Activated naive CD4-positive, alpha-beta T cell treated with anti-CD3 and anti-CD28 coated beads for 36 hours (primary cell): Measurements from ENCODE around the gene UQCRC2. TPM values are rescaled to one million over a fixed set of nuclear protein-coding genes. Genes with fewer than 3 reads are reported as not detected.

ENCODE experiments used
- CTCF ChIA-PET: fragments of 350-600 bp; sonication (Branson Sonifier 250); formaldehyde crosslinking; loops from one replicate; lab custom pipeline; 2021; ENCODE audit warnings: antibody characterized with exemption; lab: Charles Lee
- DNase-seq: peaks from one replicate; pipeline ENCODE4 v3.0.0-alpha.2; 2020
- H3K27ac Mint-ChIP-seq: one replicate; pipeline ENCODE4 v1.8.0; 2021; ENCODE audit warnings: mild to moderate bottlenecking, mixed read lengths
- H3K27me3 Mint-ChIP-seq: one replicate; pipeline ENCODE4 v1.8.0; 2021; ENCODE audit warnings: low read depth, mixed read lengths
- H3K36me3 Mint-ChIP-seq: one replicate; pipeline ENCODE4 v1.8.0; 2021; ENCODE audit warnings: low read depth, mixed read lengths
- H3K4me1 Mint-ChIP-seq: one replicate; pipeline ENCODE4 v1.8.0; 2021; ENCODE audit warnings: low read depth, mixed read lengths
- H3K4me3 Mint-ChIP-seq: one replicate; pipeline ENCODE4 v1.8.0; 2021; ENCODE audit warnings: mild to moderate bottlenecking, moderate library complexity, mixed read lengths
- H3K9me3 Mint-ChIP-seq: one replicate; pipeline ENCODE4 v1.8.0; 2021; ENCODE audit warnings: mixed read lengths
- intact Hi-C: fragments of 100-400 bp; cut with micrococcal nuclease; formaldehyde crosslinking; loops from one replicate; pipeline ENCODE4 v1.15.1; 2023
- total RNA-seq, 2 experiments: library from RNA; stranded (reverse); gene quantifications; one replicate each; pipeline ENCODE4 v1.2.3, GENCODE V29; 2021

The UQCRC2 gene
- total RNA-seq, 2 experiments from 2014 or later = 356 to 378 TPM

DNA sequence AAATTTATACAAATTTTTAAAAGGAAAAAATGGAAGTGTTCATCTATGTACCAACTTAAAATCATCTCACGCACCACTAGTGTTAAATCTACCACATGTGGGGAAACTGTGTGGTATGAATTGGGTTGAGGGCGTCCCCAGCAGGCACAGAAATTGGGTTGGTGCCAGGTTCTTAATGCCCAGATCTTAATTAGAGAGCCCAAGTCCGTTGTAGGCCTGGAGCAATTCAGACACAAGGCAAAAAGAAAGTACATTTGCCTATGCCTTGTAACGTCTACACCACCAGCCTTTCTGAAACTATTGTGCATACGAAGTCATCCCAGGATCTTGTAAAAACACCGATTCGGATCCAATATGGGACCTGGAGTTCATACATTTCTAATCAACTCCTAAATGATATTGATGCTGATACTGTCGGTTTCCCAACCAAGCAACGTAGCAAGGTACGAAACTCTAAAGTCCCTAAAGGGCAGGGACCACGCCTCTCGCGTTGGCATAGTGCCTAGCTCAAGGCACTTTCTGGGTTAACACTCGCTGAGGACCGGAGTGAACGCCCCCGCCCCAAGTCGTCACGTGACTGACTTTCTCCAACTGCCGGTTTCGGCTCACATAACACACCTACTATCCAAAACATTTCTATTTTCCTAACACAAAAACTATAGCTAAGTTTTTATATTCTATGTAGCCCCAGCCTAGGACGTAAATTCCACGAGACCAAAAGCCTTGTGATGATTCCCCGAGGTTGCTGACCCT lies 945 bp upstream of the UQCRC2 start:
- H3K36me3 Mint-ChIP-seq = peaks cover 8% of the 10 kb centered on the region
- H3K9me3 Mint-ChIP-seq = no peaks in the 10 kb centered on the region
- H3K4me3 Mint-ChIP-seq = peak overlapping the region; percentile 95
- no peaks in the 10 kb centered on the region for H3K27me3 Mint-ChIP-seq
- DNase-seq = peak; percentile 78
- H3K4me1 Mint-ChIP-seq = peaks cover 53% of the 10 kb centered on the region
- intact Hi-C loops = loop anchor here (1.0 to 5.0 kb wide), 5 partner anchors 55 to 420 kb away; partner anchors contain the start of gene CDR2
- peak overlapping the region; percentile 97 for H3K27ac Mint-ChIP-seq
- CTCF ChIA-PET = interaction anchor here (1.7 kb wide), 1 partner anchor 237 kb away, joined by 6 read pairs; no protein-coding TSS in a partner anchor

DNA sequence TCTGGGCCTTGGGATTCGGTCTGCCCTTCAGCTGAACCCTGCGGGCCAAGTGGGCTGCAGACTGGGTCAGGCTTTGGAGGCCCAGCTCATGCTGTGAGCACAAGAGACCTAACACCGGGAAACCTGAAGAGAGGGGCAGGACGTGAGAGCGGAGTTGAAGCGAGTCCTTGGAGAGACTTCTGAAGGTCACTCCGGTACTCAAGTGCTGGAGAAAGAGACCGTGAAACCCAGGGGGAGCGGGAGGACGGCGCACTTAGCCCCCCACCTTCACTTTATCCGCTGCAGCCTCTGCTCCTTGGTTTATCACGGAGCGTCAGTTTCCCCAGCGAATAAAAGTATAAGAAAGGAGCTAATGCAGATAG lies 361 bp downstream of the UQCRC2 start:
- DNase-seq = no peak
- Mint-ChIP-seq H3K9me3 (no peaks in the 10 kb centered on the region), H3K36me3 (peaks cover 14% of the 10 kb centered on the region), H3K4me3 (peak overlapping the region; percentile 95), H3K27ac (peak overlapping the region; percentile 97), H3K4me1 (peaks cover 57% of the 10 kb centered on the region), H3K27me3 (no peaks in the 10 kb centered on the region)
- CTCF ChIA-PET = interaction anchor here (0.6 to 1.7 kb wide), 2 partner anchors 235 to 391 kb away, joined by 3 to 6 read pairs; no protein-coding TSS in a partner anchor
- intact Hi-C loops = loop anchor here (1.0 to 5.0 kb wide), 5 partner anchors 53 to 419 kb away; partner anchors contain the start of gene CDR2

DNA sequence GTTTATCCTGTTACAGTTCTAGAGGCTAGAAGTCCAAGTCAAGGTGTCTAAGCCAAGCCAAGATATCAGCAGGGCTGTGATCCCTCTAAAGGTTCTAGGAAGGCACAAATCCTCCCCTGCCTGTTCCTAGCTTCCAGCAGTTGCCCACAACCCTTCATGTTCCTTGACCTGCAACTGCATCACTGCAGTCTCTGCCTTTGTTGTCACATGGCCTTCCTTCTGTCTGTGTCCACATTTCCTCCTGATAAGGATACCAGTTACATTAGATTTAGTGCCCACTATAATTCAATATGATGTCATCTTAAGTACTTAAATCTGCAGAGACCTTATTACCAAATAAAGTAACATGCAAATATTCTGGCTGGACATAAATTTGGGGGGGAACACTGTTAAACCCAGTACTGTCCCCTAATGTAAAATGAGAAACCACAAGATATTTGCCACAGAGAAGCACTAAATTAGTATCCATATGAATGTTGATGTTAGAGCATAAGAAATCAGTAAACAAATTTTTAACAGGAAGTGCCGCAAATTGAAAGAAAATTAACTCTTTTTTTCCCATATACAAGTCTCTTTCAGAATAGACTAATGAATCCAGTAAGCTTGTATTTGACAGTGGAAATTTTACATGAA lies 4.7 kb downstream of the UQCRC2 start:
- Mint-ChIP-seq H3K27ac (no peak overlapping the region), H3K4me3 (no peak overlapping the region), H3K36me3 (peaks cover 38% of the 10 kb centered on the region), H3K27me3 (no peaks in the 10 kb centered on the region), H3K9me3 (no peaks in the 10 kb centered on the region), H3K4me1 (peaks cover 34% of the 10 kb centered on the region)
- intact Hi-C loops = no loop called here
- CTCF ChIA-PET = interaction anchor here (1.6 kb wide), 1 partner anchor 231 kb away, joined by 4 read pairs; no protein-coding TSS in a partner anchor
- no peak for DNase-seq

DNA sequence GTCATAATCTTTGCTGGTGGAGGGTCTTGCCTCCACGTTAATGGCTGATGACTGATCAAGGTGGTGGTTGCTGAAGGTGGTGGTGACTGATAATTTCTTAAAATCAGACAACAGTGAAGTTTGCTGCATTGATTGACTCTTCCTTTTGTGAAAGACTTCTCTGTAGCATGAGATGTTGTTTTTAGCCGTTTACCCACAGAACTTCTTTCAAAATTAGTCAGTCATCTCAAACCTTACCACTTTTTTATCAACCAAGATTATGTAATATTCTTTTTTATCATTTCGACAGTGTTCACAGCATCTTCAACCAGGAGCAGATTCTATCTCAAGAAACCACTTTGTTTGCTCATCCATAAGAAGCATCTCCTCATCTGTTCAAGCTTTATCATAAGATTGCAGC lies 5.9 kb downstream of the UQCRC2 start:
- H3K36me3 Mint-ChIP-seq = peaks cover 38% of the 10 kb centered on the region
- CTCF ChIA-PET = interaction anchor here (1.9 kb wide), 1 partner anchor 119 kb away, joined by 4 read pairs; no protein-coding TSS in a partner anchor
- H3K4me3 Mint-ChIP-seq = no peak overlapping the region
- no peak for DNase-seq
- H3K27me3 Mint-ChIP-seq = no peaks in the 10 kb centered on the region
- H3K4me1 Mint-ChIP-seq = peaks cover 31% of the 10 kb centered on the region
- intact Hi-C loops = no loop called here
- H3K27ac Mint-ChIP-seq = no peak overlapping the region
- no peaks in the 10 kb centered on the region for H3K9me3 Mint-ChIP-seq

DNA sequence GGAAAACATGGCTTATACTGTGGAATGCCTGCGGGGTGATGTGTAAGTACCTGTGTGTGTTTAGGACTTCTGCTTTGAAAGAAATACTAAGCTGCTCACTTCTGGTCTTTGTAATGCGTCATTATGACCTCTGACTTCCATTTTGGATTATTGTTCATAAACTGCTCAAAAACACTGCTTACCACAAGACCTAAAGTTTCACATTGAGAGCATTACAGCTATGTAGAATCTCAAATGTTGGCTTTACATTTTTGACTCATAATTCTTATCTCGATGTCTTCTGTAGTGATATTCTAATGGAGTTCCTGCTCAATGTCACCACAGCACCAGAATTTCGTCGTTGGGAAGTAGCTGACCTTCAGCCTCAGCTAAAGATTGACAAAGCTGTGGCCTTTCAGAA lies 9.3 kb downstream of the UQCRC2 start:
- no peak overlapping the region for H3K27ac Mint-ChIP-seq
- no peak overlapping the region for H3K4me3 Mint-ChIP-seq
- peaks cover 46% of the 10 kb centered on the region for H3K36me3 Mint-ChIP-seq
- intact Hi-C loops = loop anchor here (5.0 kb wide), 1 partner anchor 1185 kb away; the partner anchor contains the start of gene USP31
- no peaks in the 10 kb centered on the region for H3K27me3 Mint-ChIP-seq
- H3K9me3 Mint-ChIP-seq = no peaks in the 10 kb centered on the region
- peaks cover 8% of the 10 kb centered on the region for H3K4me1 Mint-ChIP-seq
- no peak for DNase-seq
- CTCF ChIA-PET = interaction anchor here (0.7 to 1.3 kb wide), 2 partner anchors 16 to 115 kb away, joined by 3 to 4 read pairs; no protein-coding TSS in a partner anchor

DNA sequence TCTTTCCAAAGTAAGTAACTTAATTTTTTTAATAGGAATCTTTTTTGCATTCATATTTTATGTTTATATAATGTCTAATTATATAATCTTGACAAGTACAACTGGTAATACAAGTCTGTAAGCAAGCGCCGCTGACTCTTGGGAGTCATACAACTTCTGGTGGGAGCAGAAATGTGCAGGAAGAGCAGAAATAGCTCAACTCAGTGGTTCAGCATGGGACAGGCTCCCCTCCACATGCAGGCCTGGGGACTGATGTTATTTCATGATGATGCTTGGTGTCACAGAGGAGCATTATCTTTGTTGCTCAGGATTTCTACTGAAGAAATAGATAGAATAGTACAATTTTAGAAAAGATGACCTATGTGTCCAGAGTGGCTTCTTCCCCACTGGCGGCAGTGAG lies 10.7 kb downstream of the UQCRC2 start:
- Mint-ChIP-seq H3K27ac (no peak overlapping the region), H3K4me1 (peaks cover 2% of the 10 kb centered on the region), H3K36me3 (peaks cover 42% of the 10 kb centered on the region), H3K27me3 (no peaks in the 10 kb centered on the region), H3K4me3 (no peak overlapping the region), H3K9me3 (no peaks in the 10 kb centered on the region)
- intact Hi-C loops = loop anchor here (5.0 kb wide), 1 partner anchor 1183 kb away; the partner anchor contains the start of gene USP31
- DNase-seq = no peak
- CTCF ChIA-PET = no interaction called here

DNA sequence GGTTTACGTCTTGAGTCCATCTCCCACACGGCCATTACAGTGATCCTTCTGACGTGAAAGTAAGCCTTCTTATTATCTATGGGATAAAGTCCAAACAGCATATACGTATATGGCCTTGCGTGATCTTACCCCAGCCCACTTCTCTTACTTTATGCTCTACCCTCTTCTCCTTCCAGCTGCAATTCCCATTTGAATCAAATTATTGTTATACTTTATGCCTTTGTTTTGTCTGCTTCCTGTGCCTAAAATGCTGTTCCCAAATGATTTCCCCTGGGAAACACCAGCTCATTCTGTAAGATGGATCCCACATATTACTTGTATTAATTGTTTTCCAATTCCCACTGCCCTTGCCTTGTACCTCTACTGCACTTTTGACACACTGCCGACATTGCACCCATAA lies 11.2 kb downstream of the UQCRC2 start:
- Mint-ChIP-seq H3K36me3 (peaks cover 38% of the 10 kb centered on the region), H3K27ac (no peak overlapping the region), H3K9me3 (no peaks in the 10 kb centered on the region), H3K4me1 (peaks cover under 1% of the 10 kb centered on the region), H3K27me3 (no peaks in the 10 kb centered on the region), H3K4me3 (no peak overlapping the region)
- intact Hi-C loops = loop anchor here (5.0 kb wide), 1 partner anchor 1183 kb away; the partner anchor contains the start of gene USP31
- DNase-seq = no peak
- CTCF ChIA-PET = interaction anchor here (0.6 kb wide), 1 partner anchor 26 kb away, joined by 4 read pairs; no protein-coding TSS in a partner anchor

DNA sequence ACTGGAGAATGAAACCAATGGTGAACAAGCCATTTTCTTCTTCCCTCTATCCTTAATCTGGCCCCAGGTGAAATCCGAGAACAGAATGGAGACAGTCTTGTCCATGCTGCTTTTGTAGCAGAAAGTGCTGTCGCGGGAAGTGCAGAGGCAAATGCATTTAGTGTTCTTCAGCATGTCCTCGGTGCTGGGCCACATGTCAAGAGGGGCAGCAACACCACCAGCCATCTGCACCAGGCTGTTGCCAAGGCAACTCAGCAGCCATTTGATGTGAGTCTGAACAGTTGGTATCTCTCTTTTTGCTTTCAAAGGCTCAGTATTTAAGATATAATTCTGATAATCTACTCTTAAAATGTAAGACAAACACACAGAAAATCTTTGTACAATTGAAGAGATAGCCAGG lies 18.7 kb downstream of the UQCRC2 start:
- Mint-ChIP-seq H3K4me1 (no peaks in the 10 kb centered on the region), H3K36me3 (peaks cover 16% of the 10 kb centered on the region), H3K9me3 (no peaks in the 10 kb centered on the region), H3K27me3 (no peaks in the 10 kb centered on the region), H3K4me3 (no peak overlapping the region), H3K27ac (no peak overlapping the region)
- DNase-seq = no peak
- CTCF ChIA-PET = interaction anchor here (0.7 kb wide), 1 partner anchor 15 kb away, joined by 3 read pairs; no protein-coding TSS in a partner anchor
- intact Hi-C loops = no loop called here

DNA sequence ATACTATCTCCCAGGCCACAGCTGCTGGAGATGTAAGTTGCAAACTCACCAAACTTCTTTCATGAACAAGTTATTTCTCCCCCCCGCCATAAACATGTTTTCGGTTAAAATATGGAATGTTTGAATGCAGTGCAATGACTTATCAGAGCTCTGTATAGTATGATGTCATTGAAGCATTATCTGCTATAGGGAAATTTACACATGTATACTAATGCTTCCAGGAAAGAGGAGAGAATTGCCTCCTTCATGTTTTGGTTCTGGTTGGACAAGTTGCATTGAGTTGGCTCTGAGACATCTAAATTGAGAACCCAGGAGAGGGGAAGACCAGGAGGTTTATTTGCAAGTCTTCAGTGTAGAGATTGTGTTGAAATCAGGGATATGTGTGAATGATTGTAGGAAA lies 20.8 kb downstream of the UQCRC2 start:
- peaks cover 25% of the 10 kb centered on the region for H3K36me3 Mint-ChIP-seq
- DNase-seq = no peak
- H3K4me3 Mint-ChIP-seq = no peak overlapping the region
- CTCF ChIA-PET = no interaction called here
- intact Hi-C loops = no loop called here
- H3K4me1 Mint-ChIP-seq = no peaks in the 10 kb centered on the region
- no peaks in the 10 kb centered on the region for H3K9me3 Mint-ChIP-seq
- H3K27ac Mint-ChIP-seq = no peak overlapping the region
- no peaks in the 10 kb centered on the region for H3K27me3 Mint-ChIP-seq

DNA sequence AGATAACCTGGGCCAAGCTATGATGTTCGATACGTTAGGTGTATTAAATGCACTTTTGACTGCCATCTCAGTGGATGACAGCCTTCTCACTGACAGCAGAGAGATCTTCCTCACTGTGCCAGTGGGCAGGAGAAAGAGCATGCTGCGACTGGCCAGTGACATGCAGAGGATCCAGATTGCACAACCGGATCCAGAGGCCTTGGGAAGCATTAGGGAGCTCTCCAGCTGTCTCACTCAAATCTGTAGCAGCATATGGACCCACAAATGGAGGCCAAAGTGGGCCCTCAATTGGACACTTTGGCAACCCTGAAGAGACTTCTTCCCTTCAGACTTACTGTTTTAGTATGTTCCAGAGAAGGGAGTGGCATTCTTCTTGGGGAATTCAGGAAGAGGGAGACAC lies 26.9 kb downstream of the UQCRC2 start:
- peaks cover 30% of the 10 kb centered on the region for H3K36me3 Mint-ChIP-seq
- H3K27me3 Mint-ChIP-seq = no peaks in the 10 kb centered on the region
- intact Hi-C loops = no loop called here
- no peaks in the 10 kb centered on the region for H3K4me1 Mint-ChIP-seq
- no peak overlapping the region for H3K27ac Mint-ChIP-seq
- CTCF ChIA-PET = interaction anchor here (1.2 to 2.1 kb wide), 2 partner anchors 10 to 97 kb away, joined by 4 to 6 read pairs; no protein-coding TSS in a partner anchor
- DNase-seq = no peak
- no peaks in the 10 kb centered on the region for H3K9me3 Mint-ChIP-seq
- H3K4me3 Mint-ChIP-seq = no peak overlapping the region

DNA sequence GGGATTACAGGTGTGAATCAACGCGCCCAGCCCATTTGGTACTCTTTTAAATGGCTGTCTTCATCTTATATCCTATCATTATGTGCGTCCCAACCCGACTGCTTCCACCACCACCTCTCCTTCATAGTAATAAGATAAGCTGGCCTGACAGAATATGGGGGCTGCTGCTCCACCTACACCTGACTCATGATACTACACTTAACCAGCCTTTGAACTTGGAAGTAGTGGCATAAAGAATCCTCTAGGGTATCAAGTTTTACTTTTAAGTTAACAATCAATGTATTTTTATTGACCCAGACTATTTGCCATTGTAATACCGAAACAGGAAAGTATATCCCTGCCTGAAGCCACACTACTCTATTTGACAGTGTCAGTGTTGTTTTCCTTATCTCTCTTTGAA lies 28.9 kb downstream of the UQCRC2 start:
- intact Hi-C loops = no loop called here
- no peaks in the 10 kb centered on the region for H3K27me3 Mint-ChIP-seq
- CTCF ChIA-PET = interaction anchor here (1.0 kb wide), 1 partner anchor 22 kb away, joined by 3 read pairs; no protein-coding TSS in a partner anchor
- H3K4me3 Mint-ChIP-seq = no peak overlapping the region
- H3K36me3 Mint-ChIP-seq = peaks cover 25% of the 10 kb centered on the region
- no peaks in the 10 kb centered on the region for H3K9me3 Mint-ChIP-seq
- H3K4me1 Mint-ChIP-seq = no peaks in the 10 kb centered on the region
- DNase-seq = no peak
- no peak overlapping the region for H3K27ac Mint-ChIP-seq

DNA sequence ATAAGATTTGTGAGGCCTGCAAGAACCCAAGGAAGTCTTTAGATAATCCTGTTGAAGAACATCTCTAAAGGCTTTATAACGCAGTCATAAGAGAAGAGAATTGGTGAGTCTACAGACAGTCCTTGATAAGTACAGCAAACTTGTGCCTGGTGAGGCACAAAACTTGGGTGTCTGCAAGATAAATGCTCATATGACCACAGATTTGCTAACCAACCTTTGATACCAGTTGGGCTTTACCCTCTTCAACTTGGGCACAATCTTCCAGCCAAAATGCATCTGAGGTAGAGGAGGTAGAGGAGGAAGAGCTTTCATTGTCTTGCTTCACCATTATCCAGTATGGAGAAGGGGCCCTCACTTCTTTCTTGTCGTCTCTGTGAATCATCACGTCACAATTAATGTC lies 30.9 kb downstream of the UQCRC2 start:
- peaks cover 19% of the 10 kb centered on the region for H3K36me3 Mint-ChIP-seq

More for the DNA sequence above, 30.9 kb downstream of the UQCRC2 start:
- intact Hi-C loops = no loop called here
- no peak for DNase-seq
- Mint-ChIP-seq H3K4me3 (no peak overlapping the region), H3K27me3 (no peaks in the 10 kb centered on the region), H3K9me3 (no peaks in the 10 kb centered on the region), H3K27ac (no peak overlapping the region), H3K4me1 (no peaks in the 10 kb centered on the region)
- CTCF ChIA-PET = no interaction called here
